HL-60/S4 treated with retinoic acid at 250 ng/mL for 4 days and 3 days (cell line): Measurements from ENCODE around the gene PTGES3.

Experiments
- in situ Hi-C: fragments of 300-500 bp; cut with MboI; formaldehyde crosslinking; loops from 2 replicates; pipeline ENCODE4 v1.7.0; 2022; ENCODE audit warnings: low sequenced_read_pairs

The PTGES3 gene

GRCh38 chr12:56630180-56630632, 57.9 kb downstream of the PTGES3 start, which contains the start of gene BAZ2A:
TSS of gene BAZ2A (minus strand) at chr12:56630326. CDS start at chr12:56617530, 12,796 bp downstream.
- in situ Hi-C loops, result no loop called here

GRCh38 chr12:56629459-56630179, 58.5 kb downstream of the PTGES3 start:
- in situ Hi-C loops, result no loop called here

- in situ Hi-C loops, result no loop called here
Observed at GRCh38 chr12:56628671-56629458, 59.2 kb downstream of the PTGES3 start.

- in situ Hi-C loops, result no loop called here
Observed at GRCh38 chr12:56626701-56627100, 61.4 kb downstream of the PTGES3 start.

GRCh38 chr12:56622535-56622934, 65.5 kb downstream of the PTGES3 start:
- in situ Hi-C loops, result no loop called here

GRCh38 chr12:56616925-56617324, 71.2 kb downstream of the PTGES3 start:
- in situ Hi-C loops, result no loop called here

GRCh38 chr12:56616244-56616643, 71.8 kb downstream of the PTGES3 start:
- in situ Hi-C loops, result no loop called here

- in situ Hi-C loops, result no loop called here
Observed at GRCh38 chr12:56614627-56615026, 73.5 kb downstream of the PTGES3 start.
